B cell (primary cell): ENCODE results near the gene RAB25. TPM values are rescaled to one million over a fixed set of nuclear protein-coding genes. Genes with fewer than 3 reads are reported as not detected.
"Not testable (repeated sequence)": the region's sequence is repeated elsewhere in the genome, so short reads cannot be mapped to it uniquely, and the experiment has no call there.

Source experiments
- ATAC-seq: fragments of 200-7000 bp; cut with Tn5 transposase; one replicate; pipeline ENCODE4 v1.10.0; 2021; ENCODE audit warnings: low read depth, mild to moderate bottlenecking, moderate number of reproducible peaks, moderate library complexity
- CTCF ChIA-PET: fragments of 350-600 bp; sonication (Branson Sonifier 250); formaldehyde crosslinking; loops from one replicate; lab custom pipeline; 2021; ENCODE audit warnings: antibody characterized with exemption, inconsistent platforms; lab: Charles Lee
- POLR2A ChIA-PET: fragments of 350-600 bp; sonication (Branson Sonifier 250); formaldehyde crosslinking; loops from one replicate; lab custom pipeline; 2021; ENCODE audit warnings: antibody characterized with exemption; lab: Charles Lee
- DNase-seq: peaks from one replicate; pipeline ENCODE4 v3.0.0; 2013
- H2AFZ ChIP-seq: 2 replicates; pipeline ENCODE4 v1.6.1; 2012; ENCODE audit warnings: mild to moderate bottlenecking, low read depth, low read length; ENCODE audit not compliant: insufficient read depth, poor library complexity, severe bottlenecking
- H3K27ac ChIP-seq, 2 donors: 1 replicate in 1 of 2; 2 replicates in 1 of 2; pipeline ENCODE4 v1.5.1; 2012 to 2013; ENCODE audit warnings: low read length in 2 of 2, mild to moderate bottlenecking in 2 of 2, moderate library complexity in 1 of 2
- H3K27me3 ChIP-seq, 4 experiments: fragments of 200-600 bp in 1 of 4; sonication (generic) in 1 of 4; replicated peaks in 1 of 4; 1 replicate in 2 of 4; 2 replicates in 2 of 4; pipeline versions ENCODE4 v1.6.1 to v1.7.0; 2013 to 2016; ENCODE audit warnings: low read length in 3 of 4, mild to moderate bottlenecking in 2 of 4, mixed read lengths in 1 of 4, moderate library complexity in 1 of 4; ENCODE audit not compliant: insufficient read depth in 4 of 4, control insufficient read depth in 3 of 4; ENCODE audit errors: control extremely low read depth in 1 of 4
- H3K36me3 ChIP-seq, 2 experiments: replicated peaks in 1 of 2; 1 replicate in 1 of 2; 2 replicates in 1 of 2; pipeline versions ENCODE4 v1.6.1 to v1.7.1; 2013; ENCODE audit warnings: low read length in 1 of 2; ENCODE audit not compliant: insufficient read depth in 2 of 2, control insufficient read depth in 1 of 2; ENCODE audit errors: control extremely low read depth in 1 of 2, extremely low read depth in 1 of 2
- H3K4me1 ChIP-seq, 2 donors: fragments of 200-600 bp in 1 of 2; sonication (generic) in 1 of 2; 1 replicate in 1 of 2; 2 replicates in 1 of 2; pipeline versions ENCODE4 v1.5.1 to v1.6.1; 2013 to 2017; ENCODE audit warnings: low read length in 2 of 2; ENCODE audit not compliant: control insufficient read depth in 2 of 2, insufficient read depth in 2 of 2
- H3K4me2 ChIP-seq: replicated peaks from 2 replicates; pipeline ENCODE3; 2012; ENCODE audit warnings: mild to moderate bottlenecking, low read depth, low read length; ENCODE audit not compliant: poor library complexity, severe bottlenecking
- H3K4me3 ChIP-seq, 5 experiments: fragments of 200-600 bp in 1 of 5; sonication (generic) in 1 of 5; 1 replicate in 3 of 5; 2 replicates in 2 of 5; pipeline versions ENCODE4 v1.5.1 to v1.7.0; 2011 to 2016; ENCODE audit warnings: low read length in 4 of 5, mild to moderate bottlenecking in 4 of 5, low read depth in 2 of 5, control low read depth in 1 of 5, moderate library complexity in 1 of 5; ENCODE audit not compliant: insufficient read depth in 1 of 5; ENCODE audit errors: control extremely low read depth in 1 of 5, extremely low read depth in 1 of 5
- H3K79me2 ChIP-seq: fragments of 200-600 bp; sonication (generic); one replicate; pipeline ENCODE4 v1.6.0; 2016; ENCODE audit warnings: low read length; ENCODE audit not compliant: control insufficient read depth, insufficient read depth
- H3K9ac ChIP-seq: fragments of 200-600 bp; sonication (generic); 2 replicates; pipeline ENCODE4 v1.6.1; 2017; ENCODE audit warnings: mild to moderate bottlenecking, low read length, moderate library complexity
- H3K9me3 ChIP-seq, 3 donors: one replicate each; pipeline versions ENCODE4 v1.6.1 to v1.7.1; 2013; ENCODE audit warnings: low read length in 2 of 3; ENCODE audit not compliant: control insufficient read depth in 2 of 3, insufficient read depth in 1 of 3; ENCODE audit errors: control extremely low read depth in 1 of 3
- H4K20me1 ChIP-seq: 2 replicates; pipeline ENCODE4 v1.6.0; 2012; ENCODE audit warnings: mild to moderate bottlenecking, low read length; ENCODE audit not compliant: insufficient read depth, control insufficient read depth, poor library complexity, severe bottlenecking
- H3K27ac Mint-ChIP-seq: one replicate; pipeline ENCODE4 v1.8.0; 2021; ENCODE audit warnings: mixed read lengths
- H3K27me3 Mint-ChIP-seq: one replicate; pipeline ENCODE4 v1.8.0; 2021; ENCODE audit warnings: mixed read lengths
- H3K4me1 Mint-ChIP-seq: one replicate; pipeline ENCODE4 v1.8.0; 2021; ENCODE audit warnings: mixed read lengths
- H3K4me3 Mint-ChIP-seq: one replicate; pipeline ENCODE4 v1.8.0; 2021; ENCODE audit warnings: mixed read lengths
- H3K9me3 Mint-ChIP-seq: one replicate; pipeline ENCODE4 v1.8.0; 2022; ENCODE audit warnings: mixed read lengths; ENCODE audit not compliant: insufficient read depth
- CTCF ChIP-seq: fragments of 200-600 bp; IDR thresholded peaks from one replicate; pipeline ENCODE4 v1.8.0; 2022; ENCODE audit warnings: antibody characterized with exemption, mild to moderate bottlenecking
- EZH2 ChIP-seq: IDR thresholded peaks from 2 replicates; pipeline ENCODE4 v1.6.1; 2012; ENCODE audit warnings: borderline replicate concordance, low read depth, mild to moderate bottlenecking, moderate library complexity, low read length; ENCODE audit not compliant: insufficient read depth, poor library complexity, severe bottlenecking
- WGBS: methylation state at CpG from one replicate; pipeline ENCODE4 v1.1.5; 2013; ENCODE audit warnings: missing lambda C conversion rate; ENCODE audit not compliant: insufficient coverage; 5-methylcytosine and 5-hydroxymethylcytosine counted together
- intact Hi-C: fragments of 100-400 bp; cut with micrococcal nuclease; formaldehyde crosslinking; loops from one replicate; pipeline ENCODE4 v1.10.0; 2022
- polyA plus RNA-seq: library from polyadenylated mRNA; depleted of rRNA; stranded (reverse); fragments of >200 nt; gene quantifications from 2 replicates; pipeline ENCODE4 v1.2.3, GENCODE V29; 2012
- total RNA-seq, 2 donors: library from RNA; stranded (reverse); fragments of 120-200 nt in 1 of 2; gene quantifications; 1 replicate in 1 of 2; 2 replicates in 1 of 2; pipeline versions ENCODE4 v1.2.3 to v1.2.4, GENCODE V29; 2013 to 2022

The RAB25 gene
- total and polyA plus RNA-seq, 2 donors (not counting 1 experiment from before 2014, with no cell fraction given): 0.69 to 2.2 TPM

GRCh38 chr1:156026588-156026987 is 34.4 kb upstream of the RAB25 start:
- POLR2A ChIA-PET: no interaction called here
- intact Hi-C loops: no loop called here

GRCh38 chr1:156033011-156033410 is 27.9 kb upstream of the RAB25 start:
- Histone ChIP-seq H3K27ac (no peak overlapping the region), H3K9ac (no peak overlapping the region), H2AFZ (no peak overlapping the region), H4K20me1 (no peaks in the 10 kb centered on the region), H3K27me3 (no peaks in the 10 kb centered on the region), H3K4me3 (no peak overlapping the region), H3K79me2 (no peaks in the 10 kb centered on the region), H3K9me3 (no peaks in the 10 kb centered on the region), H3K4me1 (no peaks in the 10 kb centered on the region), H3K36me3 (peaks cover 0 to 7% of the 10 kb centered on the region in 2 experiments), H3K4me2 (no peak overlapping the region)
- H3K4me1 Mint-ChIP-seq: no peaks in the 10 kb centered on the region
- CTCF ChIA-PET: no interaction called here
- no peak for ATAC-seq
- 71% methylated on average over 6 of the region's 6 CpGs for WGBS
- H3K27me3 Mint-ChIP-seq: no peaks in the 10 kb centered on the region
- no peak overlapping the region for H3K27ac Mint-ChIP-seq
- TF ChIP-seq EZH2 (no peak), CTCF (no peak)
- DNase-seq: no peak
- no peaks in the 10 kb centered on the region for H3K9me3 Mint-ChIP-seq
- intact Hi-C loops: no loop called here
- POLR2A ChIA-PET: no interaction called here
- H3K4me3 Mint-ChIP-seq: no peak overlapping the region

More at GRCh38 chr1:156026588-156026987, 34.4 kb upstream of the RAB25 start:
- H3K9me3 ChIP-seq: no peaks in the 10 kb centered on the region
- no CpG with 5 or more reads among the region's 4 CpGs for WGBS
- no peak overlapping the region for H3K9ac ChIP-seq
- no peak overlapping the region for H3K27ac ChIP-seq
- TF ChIP-seq CTCF: no peak
- TF ChIP-seq EZH2: no peak
- H3K79me2 ChIP-seq: peaks cover 6% of the 10 kb centered on the region
- no peaks in the 10 kb centered on the region for H3K36me3 ChIP-seq
- no peak overlapping the region for H3K4me3 ChIP-seq
- Mint-ChIP-seq H3K4me3 (no peak overlapping the region), H3K9me3 (no peaks in the 10 kb centered on the region), H3K27ac (no peak overlapping the region), H3K27me3 (peaks cover 6% of the 10 kb centered on the region), H3K4me1 (peaks cover 2% of the 10 kb centered on the region)
- H3K4me1 ChIP-seq: no peaks in the 10 kb centered on the region
- no peak for DNase-seq
- no peaks in the 10 kb centered on the region for H4K20me1 ChIP-seq
- H3K27me3 ChIP-seq: peaks cover 0 to 6% (median 0%) of the 10 kb centered on the region in 4 experiments
- CTCF ChIA-PET: no interaction called here
- no peak overlapping the region for H3K4me2 ChIP-seq
- no peak overlapping the region for H2AFZ ChIP-seq
- no peak for ATAC-seq

- CTCF ChIA-PET, H3K9ac ChIP-seq, H3K27me3 ChIP-seq, H3K27ac Mint-ChIP-seq, H3K36me3 ChIP-seq, H4K20me1 ChIP-seq, intact Hi-C loops, H3K4me2 ChIP-seq, H3K4me1 Mint-ChIP-seq, H2AFZ ChIP-seq, H3K4me3 Mint-ChIP-seq, DNase-seq, POLR2A ChIA-PET, H3K9me3 ChIP-seq, H3K27me3 Mint-ChIP-seq, H3K4me1 ChIP-seq, H3K79me2 ChIP-seq, H3K4me3 ChIP-seq, H3K27ac ChIP-seq, H3K9me3 Mint-ChIP-seq, ATAC-seq: not testable (repeated sequence)
- WGBS: 100% methylated on average over 1 of the region's 4 CpGs
Measured at GRCh38 chr1:156034991-156035390, 26.0 kb upstream of the RAB25 start.
